ENCODE measurements around the gene MYEOV. TPM values are rescaled to one million over a fixed set of nuclear protein-coding genes. Genes with fewer than 3 reads are reported as not detected.

MYEOV gene
- polyA plus RNA-seq, 1 donor = 0.03 TPM

- no peak for DNase-seq
- WGBS (ENCODE audit: insufficient coverage, low lambda C conversion rate) = no CpG with 5 or more reads among the region's 8 CpGs
- no peak overlapping the region for H3K27ac ChIP-seq (ENCODE audit: low read length)
Observed at GRCh38 chr11:69328231-69328630, 34.3 kb downstream of the MYEOV start.

GRCh38 chr11:69329581-69329980 is 35.6 kb downstream of the MYEOV start:
- H3K27ac ChIP-seq (ENCODE audit: low read length) = no peak overlapping the region
- no peak for DNase-seq
- H3K9me3 ChIP-seq (ENCODE audit: control insufficient read depth, low read depth, low read length) = no peaks in the 10 kb centered on the region
- H3K4me3 ChIP-seq (ENCODE audit: low read length) = no peak overlapping the region
- no peaks in the 10 kb centered on the region for H3K4me1 ChIP-seq (ENCODE audit: control insufficient read depth, insufficient read depth, low read length)
- H3K36me3 ChIP-seq (ENCODE audit: control insufficient read depth, insufficient read depth, low read length) = no peaks in the 10 kb centered on the region
- H3K27me3 ChIP-seq (ENCODE audit: control insufficient read depth, insufficient read depth, low read length) = no peaks in the 10 kb centered on the region
- no CpG with 5 or more reads among the region's 3 CpGs for WGBS (ENCODE audit: insufficient coverage, low lambda C conversion rate)

More at GRCh38 chr11:69328231-69328630, 34.3 kb downstream of the MYEOV start:
- H3K4me1 ChIP-seq (ENCODE audit: control insufficient read depth, insufficient read depth, low read length) = no peaks in the 10 kb centered on the region
- H3K9me3 ChIP-seq (ENCODE audit: control insufficient read depth, low read depth, low read length) = peaks cover 8% of the 10 kb centered on the region
- H3K36me3 ChIP-seq (ENCODE audit: control insufficient read depth, insufficient read depth, low read length) = no peaks in the 10 kb centered on the region
- no peaks in the 10 kb centered on the region for H3K27me3 ChIP-seq (ENCODE audit: control insufficient read depth, insufficient read depth, low read length)
- H3K4me3 ChIP-seq (ENCODE audit: low read length) = no peak overlapping the region

- no peak overlapping the region for H3K4me3 ChIP-seq (ENCODE audit: low read length)
- H3K27me3 ChIP-seq (ENCODE audit: control insufficient read depth, insufficient read depth, low read length) = no peaks in the 10 kb centered on the region
- DNase-seq = no peak
- H3K4me1 ChIP-seq (ENCODE audit: control insufficient read depth, insufficient read depth, low read length) = no peaks in the 10 kb centered on the region
- no peaks in the 10 kb centered on the region for H3K36me3 ChIP-seq (ENCODE audit: control insufficient read depth, insufficient read depth, low read length)
- 75% methylated on average over 3 of the region's 4 CpGs for WGBS (ENCODE audit: insufficient coverage, low lambda C conversion rate)
- H3K9me3 ChIP-seq (ENCODE audit: control insufficient read depth, low read depth, low read length) = no peaks in the 10 kb centered on the region
- no peak overlapping the region for H3K27ac ChIP-seq (ENCODE audit: low read length)
Observed at GRCh38 chr11:69330330-69330729, 36.4 kb downstream of the MYEOV start.

GRCh38 chr11:69333149-69333710 is 39.3 kb downstream of the MYEOV start:
- no CpG with 5 or more reads among the region's 2 CpGs for WGBS (ENCODE audit: insufficient coverage, low lambda C conversion rate)
- no peaks in the 10 kb centered on the region for H3K4me1 ChIP-seq (ENCODE audit: control insufficient read depth, insufficient read depth, low read length)
- no peak overlapping the region for H3K4me3 ChIP-seq (ENCODE audit: low read length)
- DNase-seq = no peak
- H3K27me3 ChIP-seq (ENCODE audit: control insufficient read depth, insufficient read depth, low read length) = no peaks in the 10 kb centered on the region
- H3K9me3 ChIP-seq (ENCODE audit: control insufficient read depth, low read depth, low read length) = no peaks in the 10 kb centered on the region
- no peak overlapping the region for H3K27ac ChIP-seq (ENCODE audit: low read length)
- H3K36me3 ChIP-seq (ENCODE audit: control insufficient read depth, insufficient read depth, low read length) = no peaks in the 10 kb centered on the region

GRCh38 chr11:69333879-69334278 is 39.9 kb downstream of the MYEOV start:
- no peak for DNase-seq
- no CpG with 5 or more reads among the region's 2 CpGs for WGBS (ENCODE audit: insufficient coverage, low lambda C conversion rate)

GRCh38 chr11:69335007-69335780 is 41.2 kb downstream of the MYEOV start:
- Histone ChIP-seq H3K27me3 (ENCODE audit: control insufficient read depth, insufficient read depth, low read length) (no peaks in the 10 kb centered on the region), H3K27ac (ENCODE audit: low read length) (no peak overlapping the region), H3K9me3 (ENCODE audit: control insufficient read depth, low read depth, low read length) (no peaks in the 10 kb centered on the region), H3K4me1 (ENCODE audit: control insufficient read depth, insufficient read depth, low read length) (no peaks in the 10 kb centered on the region), H3K36me3 (ENCODE audit: control insufficient read depth, insufficient read depth, low read length) (no peaks in the 10 kb centered on the region), H3K4me3 (ENCODE audit: low read length) (no peak overlapping the region)
- no peak for DNase-seq
- no CpG with 5 or more reads among the region's 15 CpGs for WGBS (ENCODE audit: insufficient coverage, low lambda C conversion rate)

More at GRCh38 chr11:69333879-69334278, 39.9 kb downstream of the MYEOV start:
- Histone ChIP-seq H3K36me3 (ENCODE audit: control insufficient read depth, insufficient read depth, low read length) (no peaks in the 10 kb centered on the region), H3K4me1 (ENCODE audit: control insufficient read depth, insufficient read depth, low read length) (no peaks in the 10 kb centered on the region), H3K27me3 (ENCODE audit: control insufficient read depth, insufficient read depth, low read length) (no peaks in the 10 kb centered on the region), H3K4me3 (ENCODE audit: low read length) (no peak overlapping the region), H3K9me3 (ENCODE audit: control insufficient read depth, low read depth, low read length) (no peaks in the 10 kb centered on the region), H3K27ac (ENCODE audit: low read length) (no peak overlapping the region)

- Histone ChIP-seq H3K9me3 (ENCODE audit: control insufficient read depth, low read depth, low read length) (no peaks in the 10 kb centered on the region), H3K36me3 (ENCODE audit: control insufficient read depth, insufficient read depth, low read length) (no peaks in the 10 kb centered on the region), H3K4me3 (ENCODE audit: low read length) (no peak overlapping the region), H3K4me1 (ENCODE audit: control insufficient read depth, insufficient read depth, low read length) (no peaks in the 10 kb centered on the region), H3K27me3 (ENCODE audit: control insufficient read depth, insufficient read depth, low read length) (no peaks in the 10 kb centered on the region), H3K27ac (ENCODE audit: low read length) (no peak overlapping the region)
- no CpG with 5 or more reads among the region's 12 CpGs for WGBS (ENCODE audit: insufficient coverage, low lambda C conversion rate)
- DNase-seq = no peak
Observed at GRCh38 chr11:69335781-69336405, 41.9 kb downstream of the MYEOV start.

GRCh38 chr11:69337211-69337721 is 43.3 kb downstream of the MYEOV start:
- DNase-seq = peak; percentile 20 to 63
- H3K9me3 ChIP-seq (ENCODE audit: control insufficient read depth, low read depth, low read length) = no peaks in the 10 kb centered on the region
- H3K4me1 ChIP-seq (ENCODE audit: control insufficient read depth, insufficient read depth, low read length) = no peaks in the 10 kb centered on the region
- no peak overlapping the region for H3K4me3 ChIP-seq (ENCODE audit: low read length)
- no peaks in the 10 kb centered on the region for H3K36me3 ChIP-seq (ENCODE audit: control insufficient read depth, insufficient read depth, low read length)
- WGBS (ENCODE audit: insufficient coverage, low lambda C conversion rate) = no CpG with 5 or more reads among the region's 6 CpGs
- no peak overlapping the region for H3K27ac ChIP-seq (ENCODE audit: low read length)
- H3K27me3 ChIP-seq (ENCODE audit: control insufficient read depth, insufficient read depth, low read length) = no peaks in the 10 kb centered on the region

- no CpG with 5 or more reads among the region's 12 CpGs for WGBS (ENCODE audit: insufficient coverage, low lambda C conversion rate)
- Histone ChIP-seq H3K27ac (ENCODE audit: low read length) (no peak overlapping the region), H3K36me3 (ENCODE audit: control insufficient read depth, insufficient read depth, low read length) (no peaks in the 10 kb centered on the region), H3K4me3 (ENCODE audit: low read length) (no peak overlapping the region), H3K27me3 (ENCODE audit: control insufficient read depth, insufficient read depth, low read length) (no peaks in the 10 kb centered on the region), H3K4me1 (ENCODE audit: control insufficient read depth, insufficient read depth, low read length) (no peaks in the 10 kb centered on the region), H3K9me3 (ENCODE audit: control insufficient read depth, low read depth, low read length) (no peaks in the 10 kb centered on the region)
- DNase-seq = no peak
Observed at GRCh38 chr11:69339041-69339733, 45.2 kb downstream of the MYEOV start.

GRCh38 chr11:69339983-69340565 is 46.1 kb downstream of the MYEOV start:
- Histone ChIP-seq H3K27ac (ENCODE audit: low read length) (no peak overlapping the region), H3K36me3 (ENCODE audit: control insufficient read depth, insufficient read depth, low read length) (no peaks in the 10 kb centered on the region), H3K9me3 (ENCODE audit: control insufficient read depth, low read depth, low read length) (no peaks in the 10 kb centered on the region), H3K4me3 (ENCODE audit: low read length) (no peak overlapping the region), H3K27me3 (ENCODE audit: control insufficient read depth, insufficient read depth, low read length) (no peaks in the 10 kb centered on the region), H3K4me1 (ENCODE audit: control insufficient read depth, insufficient read depth, low read length) (no peaks in the 10 kb centered on the region)
- no peak for DNase-seq
- no CpG with 5 or more reads among the region's 5 CpGs for WGBS (ENCODE audit: insufficient coverage, low lambda C conversion rate)
